SK-N-SH treated with all-trans-retinoic acid at 6 μM for 48 hours (cell line): ENCODE results near the gene MAPK14.

Experiments
- ARNTL ChIP-seq: fragments of 450-650 bp; formaldehyde crosslinking; IDR thresholded peaks from 2 replicates; pipeline ENCODE4 v1.5.0; 2020; ENCODE audit warnings: low read depth, mild to moderate bottlenecking, moderate library complexity, borderline replicate concordance
- ISL1 ChIP-seq: fragments of 250-450 bp; sonication (Bioruptor Pico); IDR thresholded peaks from 2 replicates; pipeline ENCODE4 v2.1.2; 2022; ENCODE audit warnings: mild to moderate bottlenecking, moderate library complexity
- ZNF565 ChIP-seq: fragments of 450-650 bp; formaldehyde crosslinking; conservative IDR thresholded peaks from 2 replicates; pipeline ENCODE4 v1.5.0; 2020; ENCODE audit warnings: low read depth, mild to moderate bottlenecking, moderate library complexity

DNA sequence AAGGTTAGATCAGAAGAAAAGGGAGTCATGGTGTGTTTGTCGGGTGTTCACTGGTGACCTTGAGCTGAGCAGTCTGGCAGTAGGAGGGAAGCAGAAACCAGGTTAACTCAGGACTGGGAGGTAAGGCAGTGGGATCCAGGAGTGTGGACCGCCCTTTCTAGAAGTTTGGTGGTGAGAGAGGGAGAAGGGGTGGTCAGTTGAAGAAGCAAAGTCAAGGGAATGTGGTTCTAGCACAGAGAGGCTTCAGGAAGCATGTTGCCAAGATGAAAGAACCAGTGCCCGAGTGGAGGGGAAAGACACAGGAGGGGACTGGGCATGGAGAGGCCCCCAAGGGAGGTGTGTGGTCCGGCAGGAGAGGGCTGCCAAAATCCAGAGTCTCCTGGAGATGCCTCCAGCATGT lies 106.3 kb downstream of the MAPK14 start:
- TF ChIP-seq ZNF565 (no peak), ISL1 (no peak), ARNTL (CRISPR knock-in tag) (no peak)
